Stimulated activated CD8-positive, alpha-beta memory T cell treated with anti-CD3 and anti-CD28 coated beads, Interleukin-15, amount 100 ng/mL, for 48 hours (primary cell): ENCODE measurements around the gene ZFR.
"Not testable (repeated sequence)": the region's sequence is repeated elsewhere in the genome, so short reads cannot be mapped to it uniquely, and the experiment has no call there.

Experiments
- DNase-seq, 2 donors: peaks; one replicate each; pipeline ENCODE4 v3.0.0-alpha.2; 2020; ENCODE audit warnings: low read depth in 2 of 2

Gene ZFR

GRCh38 chr5:32319926-32320543 lies 124.5 kb downstream of the ZFR start:
- DNase-seq, result no peak

- no peak for DNase-seq
These were observed 125.1 kb downstream of the ZFR start for GRCh38 chr5:32319392-32319791.

DNA sequence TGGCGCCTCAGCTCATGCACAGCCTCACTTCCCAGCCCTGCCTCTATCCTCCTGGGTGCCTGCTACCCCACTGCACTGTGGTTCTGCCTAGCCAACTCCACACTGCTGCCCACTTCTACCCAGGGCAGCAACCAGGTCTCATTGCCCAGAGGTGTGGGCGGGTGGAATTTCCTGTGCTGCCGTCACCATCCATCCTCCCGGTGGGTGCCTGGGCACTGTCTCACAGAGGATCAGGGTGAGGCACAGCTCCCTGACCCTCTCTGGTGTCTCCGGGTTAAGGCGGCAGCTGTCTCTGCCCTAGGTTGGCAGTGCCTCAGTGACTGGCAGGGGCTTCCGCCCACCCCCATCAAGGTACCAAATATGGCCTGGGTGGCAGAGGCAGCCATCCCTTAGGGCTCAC lies 127.5 kb downstream of the ZFR start:
- no peak for DNase-seq

DNA sequence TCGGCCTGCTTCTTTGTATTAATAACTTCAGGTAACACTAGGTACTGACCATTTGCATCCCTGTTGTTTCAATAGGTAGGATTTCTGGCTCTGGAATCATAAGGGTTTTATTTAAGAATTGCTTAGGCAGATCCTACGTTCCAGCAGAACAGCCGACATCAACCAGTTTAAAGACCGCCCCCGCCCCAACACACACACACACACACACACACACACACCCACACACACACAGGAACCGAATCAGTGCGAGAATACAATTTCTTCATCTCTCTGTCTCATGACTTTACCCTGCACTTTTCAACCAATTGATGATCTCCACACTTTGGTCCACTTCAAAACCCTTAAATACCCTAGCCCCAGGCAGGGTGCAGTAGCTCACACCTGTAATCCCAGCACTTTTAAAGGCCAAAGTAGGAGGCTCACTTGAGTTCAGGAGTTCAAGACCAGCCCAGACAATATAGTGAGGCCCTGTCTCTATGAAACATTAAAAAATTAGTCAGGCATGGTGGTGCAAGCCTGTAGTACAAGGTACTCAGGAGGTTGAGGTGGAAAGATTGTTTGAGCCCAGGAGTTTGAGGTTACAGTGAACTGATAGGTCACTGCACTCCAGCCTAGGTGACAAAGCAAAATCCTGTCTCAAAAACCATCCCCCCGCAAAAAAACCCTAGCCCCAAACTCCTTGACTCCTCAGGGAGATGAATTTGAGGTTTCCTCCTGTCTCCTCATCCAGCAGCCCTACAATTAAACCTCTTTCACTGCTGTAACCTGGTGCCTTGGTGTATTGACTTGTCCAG lies 129.1 kb downstream of the ZFR start:
- no peak for DNase-seq

GRCh38 chr5:32314658-32315057 lies 129.9 kb downstream of the ZFR start:
- DNase-seq, result no peak

DNA sequence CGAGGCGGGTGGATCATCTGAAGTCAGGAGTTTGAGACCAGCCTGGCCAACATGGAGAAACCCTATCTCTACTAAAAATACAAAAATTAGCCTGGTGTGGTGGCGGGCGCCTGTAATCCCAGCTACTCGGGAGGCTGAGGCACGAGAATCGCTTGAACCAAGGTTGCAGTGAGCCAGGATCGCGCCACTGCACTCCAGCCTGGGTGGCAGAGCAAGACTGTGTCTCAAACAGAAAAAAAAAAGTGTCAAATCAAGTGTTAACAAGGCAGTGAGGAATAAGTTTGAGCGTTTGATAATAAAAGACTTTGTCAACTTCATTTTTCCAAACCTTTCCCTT lies 130.4 kb downstream of the ZFR start:
- not testable (repeated sequence) for DNase-seq

DNA sequence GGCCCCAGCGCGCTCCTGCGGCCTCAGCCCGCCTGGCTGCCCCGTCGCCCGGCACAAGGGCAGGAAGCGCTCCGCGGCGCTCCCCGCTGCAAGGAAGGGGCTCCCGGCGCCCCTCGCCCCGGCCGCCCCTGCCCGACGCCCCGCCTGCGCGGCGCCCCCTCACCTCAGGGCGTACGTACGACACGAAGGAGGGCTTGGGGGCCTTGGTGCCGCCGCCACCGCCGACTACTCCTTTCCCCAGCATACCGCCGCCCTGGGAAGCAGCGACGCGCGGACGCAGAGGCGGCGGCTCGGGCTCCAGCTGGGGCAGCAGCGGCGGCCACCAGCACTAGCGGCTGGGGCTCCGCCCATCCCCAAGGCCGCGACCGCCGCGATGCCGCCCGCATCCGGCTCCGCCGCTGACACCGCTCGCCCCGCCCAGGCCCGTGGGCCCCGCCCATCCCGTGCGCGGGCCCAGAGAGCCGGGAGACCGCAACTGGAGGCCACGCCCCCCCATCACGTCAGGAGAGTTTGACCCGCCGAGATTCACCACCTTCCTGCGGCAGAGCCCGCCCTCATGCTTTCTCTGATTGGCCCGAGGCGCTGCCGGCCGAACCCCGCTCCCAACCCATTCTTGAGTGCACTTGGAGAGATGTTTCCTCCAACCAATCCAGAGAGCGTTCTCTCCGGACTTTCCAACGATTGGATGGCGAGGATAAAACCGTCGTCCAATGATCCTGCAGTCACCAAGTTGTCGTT lies 131.8 kb downstream of the ZFR start, which contains the start of gene MTMR12:
Gene MTMR12, minus strand, starts transcription at position 345 of the 738 bp plus-strand sequence. Its CDS starts 101 bp downstream, at position 244.
- DNase-seq, result peak; percentile 99 to 100

DNA sequence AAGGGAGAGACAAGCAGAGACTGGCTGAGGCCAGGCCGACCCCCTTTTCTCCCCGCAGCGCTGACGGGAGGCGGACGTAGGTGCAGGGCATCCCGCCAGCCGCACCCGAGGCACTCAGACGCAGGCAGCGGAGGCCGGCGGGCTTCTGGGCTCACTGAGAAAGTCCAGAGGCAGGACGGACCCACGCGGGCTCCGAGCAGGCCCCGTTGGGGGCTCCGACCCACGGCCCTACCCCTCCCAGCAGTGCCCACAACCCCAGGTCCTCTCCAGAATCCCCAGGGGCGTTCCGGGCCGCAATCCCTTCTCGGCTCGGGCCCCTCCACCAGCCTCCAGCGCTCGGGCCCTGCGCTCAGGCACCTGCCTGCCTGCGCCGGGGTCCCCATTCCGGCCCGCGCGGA lies 132.3 kb downstream of the ZFR start:
- DNase-seq, result peak; percentile 26 to 30

- DNase-seq, result no peak
These were observed 132.9 kb downstream of the ZFR start for GRCh38 chr5:32311404-32312196.

DNA sequence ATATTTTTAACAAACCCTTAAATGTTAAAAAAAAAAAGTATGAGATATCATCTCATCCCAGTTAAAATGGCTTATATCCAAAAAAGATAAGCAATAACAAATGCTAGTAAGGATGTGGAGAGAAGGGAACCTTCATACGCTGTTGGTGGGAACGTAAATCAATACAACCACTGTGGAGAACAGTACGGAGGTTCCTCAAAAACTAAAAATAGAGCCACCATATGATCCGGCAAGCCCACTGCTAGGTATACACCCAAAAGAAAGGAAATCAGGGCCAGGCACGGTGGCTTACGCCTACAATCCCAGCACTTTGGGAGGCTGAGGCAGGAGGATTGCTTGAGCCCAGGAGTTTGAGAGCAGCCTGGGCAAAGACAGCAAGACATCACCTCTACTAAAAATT lies 134.8 kb downstream of the ZFR start:
- DNase-seq, result no peak

GRCh38 chr5:32308946-32309345 lies 135.6 kb downstream of the ZFR start:
- DNase-seq, result no peak

GRCh38 chr5:32307769-32308194 lies 136.8 kb downstream of the ZFR start:
- DNase-seq, result no peak

GRCh38 chr5:32304622-32305021 lies 139.9 kb downstream of the ZFR start:
- DNase-seq, result no peak
